ENCODE results near the gene IMMP2L.

Gene IMMP2L

GRCh38 chr7:111049971-111050680, 512.2 kb downstream of the IMMP2L start:
- no peak for TF ChIP-seq CTCF (IDR thresholded peaks at IDR 0.05; ENCODE audit: low read depth, low read length)
- DNase-seq (ENCODE audit: extremely low read depth, low read depth), result no peak

GRCh38 chr7:111047595-111047994, 514.7 kb downstream of the IMMP2L start:
- no peak for DNase-seq (ENCODE audit: extremely low read depth, low read depth)

GRCh38 chr7:111045449-111045848, 516.8 kb downstream of the IMMP2L start:
- DNase-seq (ENCODE audit: extremely low read depth, low read depth), result no peak
- TF ChIP-seq CTCF (IDR thresholded peaks at IDR 0.05; ENCODE audit: low read depth, low read length), result no peak

More at GRCh38 chr7:111047595-111047994, 514.7 kb downstream of the IMMP2L start:
- no peak for TF ChIP-seq CTCF (IDR thresholded peaks at IDR 0.05; ENCODE audit: low read depth, low read length)

- no peak for TF ChIP-seq CTCF (IDR thresholded peaks at IDR 0.05; ENCODE audit: low read depth, low read length)
- no peak for DNase-seq (ENCODE audit: extremely low read depth, low read depth)
Measured at GRCh38 chr7:111043561-111043960, 518.7 kb downstream of the IMMP2L start.

- DNase-seq (ENCODE audit: extremely low read depth, low read depth), result no peak
- TF ChIP-seq CTCF (IDR thresholded peaks at IDR 0.05; ENCODE audit: low read depth, low read length), result no peak
Measured at GRCh38 chr7:111042842-111043241, 519.5 kb downstream of the IMMP2L start.

- DNase-seq (ENCODE audit: extremely low read depth, low read depth), result no peak
- no peak for TF ChIP-seq CTCF (IDR thresholded peaks at IDR 0.05; ENCODE audit: low read depth, low read length)
Measured at GRCh38 chr7:111041577-111041976, 520.7 kb downstream of the IMMP2L start.

GRCh38 chr7:111038185-111038584, 524.1 kb downstream of the IMMP2L start:
- DNase-seq (ENCODE audit: extremely low read depth, low read depth), result no peak
- no peak for TF ChIP-seq CTCF (IDR thresholded peaks at IDR 0.05; ENCODE audit: low read depth, low read length)
